GM21381 (cell line): Measurements from ENCODE around the gene DNAI2.

ENCODE experiments used
- ATAC-seq: cut with Tn5 transposase; IDR thresholded peaks from one replicate; pipeline ENCODE4 v1.9.1; 2021; ENCODE audit warnings: mild to moderate bottlenecking, moderate library complexity; ENCODE audit not compliant: unreplicated experiment

DNAI2 gene

GRCh38 chr17:74337834-74338500 is 63.9 kb downstream of the DNAI2 start:
- no peak for ATAC-seq

GRCh38 chr17:74339537-74340195 is 65.6 kb downstream of the DNAI2 start:
- no peak for ATAC-seq

- no peak for ATAC-seq
Measured at GRCh38 chr17:74340470-74341023, 66.5 kb downstream of the DNAI2 start.

DNA sequence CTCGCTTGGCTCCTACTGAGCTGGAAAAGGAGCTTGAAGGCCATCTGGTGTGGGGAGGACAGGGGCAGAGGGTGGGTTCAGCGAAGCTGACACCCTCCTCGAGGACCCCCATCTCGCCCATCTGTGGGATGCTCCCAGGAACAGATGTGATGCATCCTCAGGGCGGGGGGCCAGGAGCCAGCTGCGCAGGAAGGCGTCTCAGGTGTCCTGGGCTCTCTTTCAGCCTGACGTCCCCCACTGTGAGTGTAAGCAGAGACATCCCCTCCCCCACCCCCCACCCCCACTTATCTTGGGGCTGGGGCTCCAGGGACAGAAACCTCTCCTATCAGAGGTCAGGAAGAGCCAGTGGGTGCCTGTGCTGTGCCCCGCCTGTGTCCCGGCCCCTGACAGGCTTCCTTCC is 68.2 kb downstream of the DNAI2 start:
- no peak for ATAC-seq

- ATAC-seq, result no peak
Measured at GRCh38 chr17:74343121-74343520, 69.1 kb downstream of the DNAI2 start.

- no peak for ATAC-seq
Measured at GRCh38 chr17:74343526-74344284, 69.7 kb downstream of the DNAI2 start.

GRCh38 chr17:74344658-74345057 is 70.6 kb downstream of the DNAI2 start:
- no peak for ATAC-seq

DNA sequence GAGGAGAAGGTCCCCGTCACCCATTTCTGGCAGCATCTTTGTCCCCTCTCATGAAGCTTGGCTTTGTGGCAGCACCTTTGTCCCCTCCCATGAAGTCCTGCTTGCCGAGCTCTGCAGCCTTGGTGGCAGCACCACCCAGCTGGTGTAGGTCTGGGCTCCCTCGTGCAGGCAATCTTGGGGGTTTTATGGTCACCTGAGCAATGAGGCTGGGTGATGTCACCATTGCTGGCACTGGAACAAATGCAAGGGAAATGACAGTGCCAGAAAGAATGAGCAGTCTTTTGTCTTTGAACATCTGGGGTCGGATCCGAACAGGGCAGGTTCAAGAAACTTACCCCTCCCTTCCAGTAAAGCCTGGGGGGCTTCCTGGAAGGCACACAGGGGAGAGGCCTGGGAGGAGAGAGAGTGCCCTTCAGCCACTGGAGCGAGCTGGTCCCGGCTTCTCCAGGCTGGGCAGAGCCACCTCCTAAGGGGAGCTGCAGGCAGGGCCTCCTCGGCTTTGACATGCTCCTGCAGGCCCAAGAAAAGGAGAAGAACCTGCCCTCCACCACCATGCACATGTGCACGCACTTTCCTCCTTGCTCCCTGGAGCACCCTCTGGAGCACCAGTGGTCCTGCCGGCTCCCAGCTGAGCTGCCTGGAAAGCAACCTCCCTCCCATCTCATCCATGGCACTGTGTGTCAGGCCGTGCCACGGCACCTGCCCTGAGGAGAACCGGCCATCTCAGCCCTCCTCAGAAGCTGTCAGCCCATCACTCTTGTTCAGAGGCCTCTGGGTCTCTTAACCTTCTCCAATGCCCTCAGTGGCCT is 71.6 kb downstream of the DNAI2 start:
- no peak for ATAC-seq

- ATAC-seq, result no peak
Measured at GRCh38 chr17:74347646-74348045, 73.6 kb downstream of the DNAI2 start.

- no peak for ATAC-seq
Measured at GRCh38 chr17:74349120-74349519, 75.1 kb downstream of the DNAI2 start.

DNA sequence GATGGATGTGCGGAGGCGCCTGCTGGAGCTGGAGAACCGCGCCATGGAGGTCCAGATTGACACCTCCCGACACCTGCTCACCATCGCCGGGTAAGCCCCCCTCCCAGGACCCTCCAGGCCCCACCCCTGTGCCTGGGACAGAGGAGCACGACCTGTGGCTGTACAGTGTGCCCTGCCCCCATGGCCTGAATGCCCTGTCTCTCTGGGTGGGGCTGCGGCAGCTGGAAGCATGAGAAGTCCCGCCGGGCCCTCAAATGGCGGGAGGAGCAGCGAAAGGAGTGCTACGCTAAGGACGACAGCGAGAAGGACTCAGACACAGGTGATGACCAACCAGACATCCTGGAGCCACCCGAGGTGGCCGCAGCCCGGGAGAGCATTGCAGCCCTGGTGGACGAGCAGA is 76.5 kb downstream of the DNAI2 start:
- no peak for ATAC-seq

GRCh38 chr17:74351552-74352210 is 77.6 kb downstream of the DNAI2 start:
- ATAC-seq, result no peak

DNA sequence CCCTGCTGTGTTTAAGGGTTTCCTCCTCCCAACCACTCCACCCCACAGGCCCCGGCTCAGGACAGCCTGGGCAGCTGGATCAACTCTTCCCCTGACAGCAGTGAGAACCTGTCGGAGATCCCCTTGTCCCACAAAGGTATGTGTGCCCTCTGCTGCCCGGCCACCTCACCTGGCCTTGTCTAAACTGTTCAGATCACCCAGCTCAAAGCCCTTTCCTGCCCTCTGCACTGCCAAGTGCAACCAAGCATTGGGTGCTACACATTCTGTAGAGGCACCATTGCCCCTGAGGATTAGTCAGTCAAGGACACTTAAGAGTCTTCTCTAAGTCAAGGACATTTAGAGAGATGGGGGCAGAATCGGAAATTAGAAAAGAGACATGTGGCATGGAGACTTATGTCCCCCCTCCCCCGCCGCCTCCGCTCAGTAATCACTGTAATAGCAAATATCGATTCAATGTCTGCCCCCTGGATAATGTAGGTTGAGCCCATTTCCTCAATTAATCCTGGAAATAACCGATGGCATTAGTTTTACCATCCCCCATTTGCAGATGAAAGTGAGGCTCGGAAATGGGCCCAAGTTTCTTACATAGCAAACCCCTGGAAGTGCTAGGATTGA is 79.5 kb downstream of the DNAI2 start:
- ATAC-seq, result no peak

GRCh38 chr17:74354123-74354522 is 80.1 kb downstream of the DNAI2 start:
- ATAC-seq, result no peak

- no peak for ATAC-seq
Measured at GRCh38 chr17:74354561-74354960, 80.5 kb downstream of the DNAI2 start.

- no peak for ATAC-seq
Measured at GRCh38 chr17:74355065-74355464, 81.0 kb downstream of the DNAI2 start.

DNA sequence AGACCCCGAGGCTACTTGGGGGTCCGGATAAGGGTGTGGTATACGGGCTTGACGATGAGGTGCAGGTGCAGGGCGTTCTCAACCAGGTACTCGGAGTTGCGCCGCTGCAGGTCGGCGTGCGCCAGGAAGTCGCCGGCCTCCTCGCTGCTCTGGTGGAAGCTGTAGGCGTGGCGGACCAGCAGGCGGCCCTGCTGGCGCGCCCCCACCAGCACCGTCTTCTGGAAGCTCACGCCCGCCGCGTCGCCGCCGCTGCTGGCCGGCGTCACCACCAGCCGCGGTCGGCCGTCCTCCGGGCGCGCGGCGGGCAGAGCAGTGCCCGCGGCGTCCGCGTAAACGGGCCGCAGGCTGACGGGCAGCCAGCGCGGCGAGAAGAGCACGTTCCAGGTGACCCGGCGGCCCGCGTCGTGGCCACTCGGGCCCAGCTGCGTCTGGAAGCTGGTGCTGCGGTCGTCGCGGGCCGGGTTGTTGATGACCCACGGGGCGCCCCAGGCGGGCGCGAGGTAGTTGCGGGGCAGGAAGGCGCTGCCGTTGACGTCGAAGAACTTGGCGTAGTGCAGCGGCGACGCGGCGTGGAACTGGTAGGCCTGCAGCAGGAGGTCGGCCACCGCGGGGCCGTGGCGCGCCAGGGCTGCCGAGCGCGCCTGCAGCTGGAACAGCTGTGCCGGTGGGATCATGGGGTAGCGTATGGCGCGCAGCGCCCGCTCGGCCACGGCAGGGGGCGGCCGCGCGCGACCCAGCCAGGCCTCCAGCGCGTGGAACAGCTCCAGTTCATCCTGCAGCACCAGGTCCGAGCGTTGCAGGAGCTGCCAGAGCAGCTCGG is 82.8 kb downstream of the DNAI2 start:
- no peak for ATAC-seq

GRCh38 chr17:74357466-74357809 is 83.4 kb downstream of the DNAI2 start:
- no peak for ATAC-seq

GRCh38 chr17:74358697-74359096 is 84.7 kb downstream of the DNAI2 start:
- no peak for ATAC-seq
